Panc1 (cell line): Measurements from ENCODE around the gene LINGO3. TPM values are rescaled to one million over a fixed set of nuclear protein-coding genes. Genes with fewer than 3 reads are reported as not detected.
A peak's percentile ranks its signal among the peaks of the same experiment; 100 is the strongest.

Source experiments
- ATAC-seq: fragments of 200-7000 bp; cut with Tn5 transposase; 2 replicates; pipeline ENCODE4 v1.9.1; 2020; ENCODE audit warnings: mild to moderate bottlenecking, moderate library complexity
- BruUV-seq: library from RNA; stranded (reverse); fragments of 400-500 nt; replicated peaks from 2 replicates; lab custom pipeline; 2021; lab: Mats Ljungman, UMichigan
- CTCF ChIA-PET: fragments of 300-600 bp; sonication (Branson Sonifier 250); formaldehyde crosslinking; loops from one replicate; lab custom pipeline; 2022; ENCODE audit warnings: antibody characterized with exemption; lab: Charles Lee
- POLR2A ChIA-PET: fragments of 300-600 bp; sonication (Branson Sonifier 250); formaldehyde crosslinking; loops from one replicate; lab custom pipeline; 2022; ENCODE audit warnings: antibody characterized with exemption; lab: Charles Lee
- DNase-seq: peaks from one replicate; pipeline ENCODE4 v3.0.0-alpha.2; 2010; ENCODE audit warnings: low read depth, low spot score
- H3K27ac ChIP-seq: 2 replicates; pipeline ENCODE4 v1.5.1; 2011; ENCODE audit warnings: mild to moderate bottlenecking, low read length, inconsistent platforms
- H3K27me3 ChIP-seq: fragments of 200-500 bp; sonication (Bioruptor generic); 2 replicates; pipeline ENCODE4 v1.6.0; 2014; ENCODE audit warnings: low read length, inconsistent platforms; ENCODE audit not compliant: control insufficient read depth, insufficient read depth
- H3K36me3 ChIP-seq: fragments of 200-500 bp; sonication (Bioruptor generic); 2 replicates; pipeline ENCODE4 v1.5.1; 2014; ENCODE audit warnings: inconsistent platforms, mild to moderate bottlenecking, low read length, moderate library complexity; ENCODE audit not compliant: control insufficient read depth, insufficient read depth
- H3K4me1 ChIP-seq: 2 replicates; pipeline ENCODE4 v1.5.1; 2011; ENCODE audit warnings: inconsistent platforms, mild to moderate bottlenecking, low read length, moderate library complexity; ENCODE audit not compliant: control insufficient read depth, insufficient read depth
- H3K4me3 ChIP-seq, 2 experiments: 2 replicates each; pipeline ENCODE4 v1.5.1; 2011 to 2012; ENCODE audit warnings: low read depth in 2 of 2, low read length in 2 of 2, mild to moderate bottlenecking in 2 of 2, inconsistent platforms in 1 of 2, moderate library complexity in 1 of 2
- H3K9me3 ChIP-seq: fragments of 200-500 bp; sonication (Bioruptor generic); 2 replicates; pipeline ENCODE4 v1.5.1; 2014; ENCODE audit warnings: low read depth, mild to moderate bottlenecking, inconsistent platforms, low read length, moderate library complexity; ENCODE audit not compliant: control insufficient read depth, insufficient read depth
- POLR2AphosphoS5 ChIP-seq: IDR thresholded peaks from 2 replicates; pipeline ENCODE4 v1.6.1; 2012; ENCODE audit warnings: mild to moderate bottlenecking, low read depth, low read length, moderate library complexity
- SIN3A ChIP-seq: IDR thresholded peaks from 2 replicates; pipeline ENCODE4 v1.6.1; 2012; ENCODE audit warnings: low read depth, mild to moderate bottlenecking, low read length, moderate library complexity, borderline replicate concordance; ENCODE audit not compliant: insufficient read depth
- TCF7L2 ChIP-seq: IDR thresholded peaks from 2 replicates; pipeline ENCODE4 v1.6.1; 2011; ENCODE audit warnings: mild to moderate bottlenecking, low read depth, low read length, inconsistent platforms
- in situ Hi-C: cut with HindIII; loops from 2 replicates; pipeline ENCODE4 v1.10.0; 2016; ENCODE audit warnings: low sequenced_read_pairs, low pct_unique_long_range_greater_than_20kb
- intact Hi-C: fragments of 100-400 bp; cut with micrococcal nuclease; formaldehyde crosslinking; loops from one replicate; pipeline ENCODE4 v1.10.0; 2022; ENCODE audit not compliant: unreplicated experiment
- total RNA-seq: library from RNA; stranded (reverse); gene quantifications from one replicate; pipeline ENCODE4 v1.2.1, GENCODE V29; 2021; ENCODE audit not compliant: unreplicated experiment
- TF ChIP-seq, protein P1 (sequence below): fragments of 450-650 bp; IDR thresholded peaks from 2 replicates; pipeline ENCODE4 v1.5.1; 2017; ENCODE audit warnings: mild to moderate bottlenecking
- TF ChIP-seq, protein P2 (sequence below), 2 experiments: IDR thresholded peaks; 2 replicates each; pipeline ENCODE4 v1.6.1; 2011 to 2012; ENCODE audit warnings: low read depth in 2 of 2, control low read depth in 1 of 2, low read length in 1 of 2, mild to moderate bottlenecking in 1 of 2, moderate library complexity in 1 of 2; ENCODE audit not compliant: insufficient read depth in 1 of 2

LINGO3 gene
- total RNA-seq, 1 experiment from 2014 or later: 0.13 TPM

- in situ Hi-C loops: no loop called here
- POLR2A ChIA-PET: interaction anchor here (0.6 kb wide), 1 partner anchor 34 kb away, joined by 5 read pairs; no protein-coding TSS in a partner anchor
Measured at GRCh38 chr19:2329501-2329916, 21.6 kb upstream of the LINGO3 start.

GRCh38 chr19:2329149-2329478 lies 21.2 kb upstream of the LINGO3 start:
- Histone ChIP-seq H3K4me1 (peaks cover 14% of the 10 kb centered on the region), H3K9me3 (no peaks in the 10 kb centered on the region), H3K36me3 (peaks cover 3% of the 10 kb centered on the region; the same call in 1 of the 2 replicates), H3K27me3 (no peaks in the 10 kb centered on the region), H3K4me3 (peak overlapping the region; percentile 85 to 93), H3K27ac (peak overlapping the region; percentile 93)
- intact Hi-C loops (no loop called here), in situ Hi-C loops (no loop called here)
- POLR2A ChIA-PET: no interaction called here
- CTCF ChIA-PET: interaction anchor here (0.6 to 1.1 kb wide), 2 partner anchors 13 to 169 kb away, joined by 3 to 6 read pairs; no protein-coding TSS in a partner anchor
- no TSS peak for BruUV-seq
- ATAC-seq (0 out of 2 replicates have a peak, but pooled peaks have one; percentile 7), DNase-seq (no peak)
- no peak for TF ChIP-seq TCF7L2

More at GRCh38 chr19:2329501-2329916, 21.6 kb upstream of the LINGO3 start:
- H3K4me3 ChIP-seq: peak overlapping the region; percentile 85 to 93
- peak overlapping the region; percentile 93 for H3K27ac ChIP-seq
- peaks cover 14% of the 10 kb centered on the region for H3K4me1 ChIP-seq
- TF ChIP-seq POLR2AphosphoS5: no peak
- TF ChIP-seq, protein P1, sequence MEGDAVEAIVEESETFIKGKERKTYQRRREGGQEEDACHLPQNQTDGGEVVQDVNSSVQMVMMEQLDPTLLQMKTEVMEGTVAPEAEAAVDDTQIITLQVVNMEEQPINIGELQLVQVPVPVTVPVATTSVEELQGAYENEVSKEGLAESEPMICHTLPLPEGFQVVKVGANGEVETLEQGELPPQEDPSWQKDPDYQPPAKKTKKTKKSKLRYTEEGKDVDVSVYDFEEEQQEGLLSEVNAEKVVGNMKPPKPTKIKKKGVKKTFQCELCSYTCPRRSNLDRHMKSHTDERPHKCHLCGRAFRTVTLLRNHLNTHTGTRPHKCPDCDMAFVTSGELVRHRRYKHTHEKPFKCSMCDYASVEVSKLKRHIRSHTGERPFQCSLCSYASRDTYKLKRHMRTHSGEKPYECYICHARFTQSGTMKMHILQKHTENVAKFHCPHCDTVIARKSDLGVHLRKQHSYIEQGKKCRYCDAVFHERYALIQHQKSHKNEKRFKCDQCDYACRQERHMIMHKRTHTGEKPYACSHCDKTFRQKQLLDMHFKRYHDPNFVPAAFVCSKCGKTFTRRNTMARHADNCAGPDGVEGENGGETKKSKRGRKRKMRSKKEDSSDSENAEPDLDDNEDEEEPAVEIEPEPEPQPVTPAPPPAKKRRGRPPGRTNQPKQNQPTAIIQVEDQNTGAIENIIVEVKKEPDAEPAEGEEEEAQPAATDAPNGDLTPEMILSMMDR: no peak
- no peak for TF ChIP-seq SIN3A
- TF ChIP-seq TCF7L2: no peak
- TF ChIP-seq, protein P2, sequence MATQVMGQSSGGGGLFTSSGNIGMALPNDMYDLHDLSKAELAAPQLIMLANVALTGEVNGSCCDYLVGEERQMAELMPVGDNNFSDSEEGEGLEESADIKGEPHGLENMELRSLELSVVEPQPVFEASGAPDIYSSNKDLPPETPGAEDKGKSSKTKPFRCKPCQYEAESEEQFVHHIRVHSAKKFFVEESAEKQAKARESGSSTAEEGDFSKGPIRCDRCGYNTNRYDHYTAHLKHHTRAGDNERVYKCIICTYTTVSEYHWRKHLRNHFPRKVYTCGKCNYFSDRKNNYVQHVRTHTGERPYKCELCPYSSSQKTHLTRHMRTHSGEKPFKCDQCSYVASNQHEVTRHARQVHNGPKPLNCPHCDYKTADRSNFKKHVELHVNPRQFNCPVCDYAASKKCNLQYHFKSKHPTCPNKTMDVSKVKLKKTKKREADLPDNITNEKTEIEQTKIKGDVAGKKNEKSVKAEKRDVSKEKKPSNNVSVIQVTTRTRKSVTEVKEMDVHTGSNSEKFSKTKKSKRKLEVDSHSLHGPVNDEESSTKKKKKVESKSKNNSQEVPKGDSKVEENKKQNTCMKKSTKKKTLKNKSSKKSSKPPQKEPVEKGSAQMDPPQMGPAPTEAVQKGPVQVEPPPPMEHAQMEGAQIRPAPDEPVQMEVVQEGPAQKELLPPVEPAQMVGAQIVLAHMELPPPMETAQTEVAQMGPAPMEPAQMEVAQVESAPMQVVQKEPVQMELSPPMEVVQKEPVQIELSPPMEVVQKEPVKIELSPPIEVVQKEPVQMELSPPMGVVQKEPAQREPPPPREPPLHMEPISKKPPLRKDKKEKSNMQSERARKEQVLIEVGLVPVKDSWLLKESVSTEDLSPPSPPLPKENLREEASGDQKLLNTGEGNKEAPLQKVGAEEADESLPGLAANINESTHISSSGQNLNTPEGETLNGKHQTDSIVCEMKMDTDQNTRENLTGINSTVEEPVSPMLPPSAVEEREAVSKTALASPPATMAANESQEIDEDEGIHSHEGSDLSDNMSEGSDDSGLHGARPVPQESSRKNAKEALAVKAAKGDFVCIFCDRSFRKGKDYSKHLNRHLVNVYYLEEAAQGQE (IDR thresholded peaks at IDR 0.05; ENCODE audit: insufficient read depth in 1 of 2, low read depth in 2 of 2, low read length in 1 of 2): no peak
- no peaks in the 10 kb centered on the region for H3K27me3 ChIP-seq
- DNase-seq (no peak), ATAC-seq (no peak)
- intact Hi-C loops: no loop called here
- CTCF ChIA-PET: interaction anchor here (0.6 to 1.1 kb wide), 3 partner anchors 13 to 169 kb away, joined by 3 to 6 read pairs (median 3); no protein-coding TSS in a partner anchor
- peaks cover 3% of the 10 kb centered on the region; the same call in 1 of the 2 replicates for H3K36me3 ChIP-seq
- no TSS peak for BruUV-seq
- no peaks in the 10 kb centered on the region for H3K9me3 ChIP-seq
